Activated CD4-positive, alpha-beta T cell treated with anti-CD3 and anti-CD28 coated beads, Interleukin-2, Interleukin-6, amounts not matched to agents 100 ng/mL and 50 ng/mL, durations not matched to agents 16 hours and 8 hours (primary cell): ENCODE data around the gene GSX1.
"Not testable (repeated sequence)": the region's sequence is repeated elsewhere in the genome, so short reads cannot be mapped to it uniquely, and the experiment has no call there.

ENCODE experiments used
- DNase-seq: peaks from one replicate; pipeline ENCODE4 v3.0.0-alpha.2; 2020

Gene GSX1

GRCh38 chr13:27792393-27793218 is at the start of gene GSX1:
GSX1 (plus strand) TSS chr13:27792483; CDS start chr13:27792691, 208 bp downstream.
- peak; percentile 43 for DNase-seq

DNA sequence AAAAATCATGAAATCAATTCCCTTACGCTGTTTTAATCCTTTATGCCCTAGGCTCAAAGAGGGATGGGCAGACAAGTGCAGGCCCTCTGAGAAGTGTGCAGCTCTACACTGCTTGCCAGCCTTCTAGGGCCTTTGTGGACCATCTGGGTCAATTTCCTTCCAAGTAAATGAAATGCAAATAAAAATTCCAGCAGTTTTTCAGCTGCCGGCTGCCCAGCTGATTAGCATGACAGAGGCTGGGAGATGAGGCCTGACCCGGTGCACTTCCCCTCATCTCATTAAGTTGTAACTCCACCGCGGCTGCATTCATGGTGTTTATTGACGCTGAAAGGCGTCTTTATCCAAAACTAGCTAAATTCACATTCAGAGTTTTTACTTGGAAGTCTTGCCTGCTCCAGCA is 47.5 kb upstream of the GSX1 start:
- no peak for DNase-seq

GRCh38 chr13:27745301-27745700 is 47.0 kb upstream of the GSX1 start:
- DNase-seq: no peak

DNA sequence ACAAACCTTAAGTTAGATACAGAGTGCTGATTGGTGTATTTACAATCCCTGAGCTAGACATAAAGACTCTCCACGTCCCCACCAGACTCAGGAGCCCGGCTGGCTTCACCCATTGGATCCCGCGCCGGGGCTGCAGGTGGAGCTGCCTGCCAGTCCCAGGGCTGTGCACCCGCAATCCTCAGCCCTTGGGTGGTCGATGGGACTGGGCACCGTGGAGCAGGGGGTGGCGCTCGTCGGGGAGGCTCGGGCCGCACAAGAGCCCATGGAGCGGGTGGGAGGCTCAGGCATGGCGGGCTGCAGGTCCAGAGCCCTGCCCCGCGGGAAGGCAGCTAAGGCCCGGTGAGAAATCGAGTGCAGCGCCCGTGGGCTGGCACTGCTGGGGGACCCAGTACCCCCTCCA is 44.1 kb upstream of the GSX1 start:
- not testable (repeated sequence) for DNase-seq

DNA sequence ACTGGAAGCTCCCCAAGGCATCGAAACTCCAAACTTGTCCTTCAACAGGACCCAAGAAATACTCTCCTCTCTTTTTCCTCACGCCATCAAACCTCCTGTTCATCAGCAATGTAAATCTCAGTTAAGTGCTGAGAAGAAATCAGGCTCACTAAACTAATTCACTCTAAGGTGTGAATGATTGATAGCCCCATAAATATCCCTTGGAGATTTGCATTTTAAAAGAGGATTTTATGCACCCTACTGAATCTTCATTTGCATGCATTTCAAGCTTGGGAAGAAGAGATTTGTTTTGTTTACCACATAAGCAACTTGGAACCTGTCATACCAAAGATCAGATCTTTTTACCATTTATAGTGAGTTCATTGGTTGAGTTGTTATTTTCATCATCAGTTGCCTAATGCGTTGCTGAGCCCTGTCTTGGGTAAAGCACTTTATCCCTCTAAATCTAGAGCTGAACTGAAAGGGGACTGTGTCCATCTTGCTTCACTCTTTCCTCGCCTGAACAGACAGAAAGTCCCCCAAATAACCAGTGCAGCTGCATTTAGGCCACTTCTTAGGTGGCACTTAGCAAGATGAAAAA is 40.2 kb upstream of the GSX1 start:
- no peak for DNase-seq

- no peak for DNase-seq
These were observed 26.6 kb upstream of the GSX1 start for GRCh38 chr13:27765650-27766049.

GRCh38 chr13:27770809-27771208 is 21.5 kb upstream of the GSX1 start:
- DNase-seq: peak; percentile 49

DNA sequence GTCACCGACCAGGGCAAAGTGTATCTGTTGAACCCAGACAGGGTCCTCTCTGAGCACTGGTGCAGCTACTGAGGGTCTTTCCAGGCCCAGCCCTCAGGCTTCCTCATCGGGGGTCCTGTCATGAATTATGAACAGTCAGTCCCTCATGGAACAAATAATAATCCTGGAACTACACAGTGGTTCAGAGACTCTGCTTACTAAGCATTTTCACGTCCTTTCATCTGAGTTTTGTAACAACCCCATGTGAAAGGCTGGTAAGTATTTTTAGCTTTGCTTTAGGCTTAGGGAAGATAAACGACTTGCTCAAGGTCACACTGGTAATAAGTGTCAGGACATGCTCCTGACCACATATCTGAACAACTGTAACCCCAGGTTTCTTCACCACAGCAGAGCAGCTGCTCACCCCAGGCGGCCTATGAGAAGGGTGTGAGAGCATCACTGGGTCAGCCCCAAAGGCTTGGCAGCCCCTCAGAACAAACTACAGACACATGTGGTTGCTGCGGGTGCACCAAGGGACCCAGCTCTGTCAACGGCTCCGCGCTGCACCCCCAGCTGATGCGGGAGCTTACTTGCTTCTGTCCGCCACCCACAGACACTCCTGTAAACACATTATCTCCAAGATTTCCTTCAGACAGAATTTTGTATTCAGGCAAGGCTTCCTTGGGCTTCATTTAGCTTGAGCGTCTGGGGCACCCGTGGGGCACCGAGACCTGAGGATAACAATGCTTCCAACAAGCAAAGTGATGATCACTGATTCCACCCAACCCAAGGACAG is 19.4 kb upstream of the GSX1 start:
- DNase-seq: no peak

- no peak for DNase-seq
These were observed 18.1 kb upstream of the GSX1 start for GRCh38 chr13:27774169-27774568.

- DNase-seq: no peak
These were observed 17.6 kb upstream of the GSX1 start for GRCh38 chr13:27774651-27775050.

- DNase-seq: no peak
These were observed 16.3 kb upstream of the GSX1 start for GRCh38 chr13:27775943-27776342.

GRCh38 chr13:27782151-27782550 is 10.1 kb upstream of the GSX1 start:
- no peak for DNase-seq

DNA sequence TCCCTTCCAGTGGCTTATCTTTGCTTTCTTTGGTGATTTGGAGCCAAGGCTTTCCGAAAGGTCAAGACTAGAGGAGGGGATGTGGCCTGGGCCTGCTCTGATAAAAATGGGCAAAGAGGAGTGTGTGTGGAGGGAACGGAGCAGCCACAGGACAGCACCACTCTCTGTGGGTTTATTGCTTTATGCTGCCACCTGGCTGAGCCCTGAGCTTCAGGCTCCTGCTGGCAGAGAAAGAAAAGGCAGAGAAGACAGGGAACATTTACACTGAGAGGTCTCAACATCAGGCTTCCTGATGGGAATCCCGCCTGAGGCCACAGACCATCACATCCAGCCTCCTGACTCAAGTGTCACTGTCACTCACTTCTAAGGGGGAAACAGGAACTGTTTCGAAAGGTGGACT is 9.2 kb upstream of the GSX1 start:
- DNase-seq: no peak

DNA sequence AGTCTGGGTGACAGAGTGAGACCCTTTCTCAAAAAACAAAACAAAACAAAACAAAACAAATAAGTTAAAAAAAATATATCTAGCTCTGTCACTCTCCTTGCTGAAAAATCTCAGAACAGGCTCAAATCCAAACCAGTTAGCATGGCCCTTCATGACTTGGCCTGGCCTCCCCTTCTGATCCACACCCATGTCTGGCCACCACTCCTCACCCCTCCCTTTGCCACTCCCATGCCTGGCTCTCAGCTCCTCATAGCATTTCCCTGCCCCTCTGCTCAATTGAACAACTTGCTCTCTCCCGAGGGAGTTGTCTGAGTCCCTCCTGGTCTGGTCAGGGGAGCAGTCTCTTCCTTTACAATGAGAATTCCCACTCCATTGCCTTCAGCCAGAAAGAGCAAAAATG is 4.0 kb upstream of the GSX1 start:
- no peak for DNase-seq

GRCh38 chr13:27789153-27789494 is 3.2 kb upstream of the GSX1 start:
- no peak for DNase-seq

DNA sequence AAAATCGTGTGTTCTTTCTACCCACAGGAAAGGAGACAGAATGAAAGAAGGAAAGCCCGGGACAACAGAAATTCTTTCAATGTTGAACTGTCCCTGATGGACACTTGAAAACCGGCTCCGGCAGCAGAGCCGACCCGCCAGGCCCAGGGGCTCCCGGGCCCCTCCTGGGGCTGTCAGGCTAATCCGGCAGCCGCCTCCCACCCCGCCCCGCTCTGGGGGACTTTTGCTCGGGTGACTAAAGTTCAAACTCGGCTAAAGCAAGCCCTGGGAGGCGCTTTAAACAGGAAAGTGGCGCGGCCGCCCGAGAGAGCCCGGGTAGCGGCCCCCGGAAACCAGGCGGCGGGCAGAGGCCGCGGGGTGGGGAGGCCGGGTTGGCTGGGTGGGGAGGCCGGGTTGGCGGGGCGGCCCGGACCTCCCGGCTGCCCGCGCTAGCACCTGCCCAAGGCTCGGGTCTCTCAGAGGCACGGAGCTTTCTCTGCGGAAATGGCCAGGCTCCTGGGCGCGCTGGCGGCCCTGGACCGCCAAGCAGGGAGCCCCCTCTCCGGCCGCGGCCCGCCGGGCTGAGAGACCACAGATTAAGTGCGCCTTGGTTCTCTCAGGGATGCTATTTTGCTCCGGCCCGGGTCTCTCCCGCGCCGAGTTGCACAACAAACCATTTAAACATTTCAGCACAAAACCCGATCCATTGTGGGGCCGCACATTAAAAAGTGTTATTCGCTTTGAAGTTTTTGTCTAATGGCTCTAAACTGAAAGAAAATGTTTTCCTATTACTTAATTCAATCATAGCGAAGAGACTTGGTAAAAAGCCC is 2.6 kb upstream of the GSX1 start:
- DNase-seq: no peak

DNA sequence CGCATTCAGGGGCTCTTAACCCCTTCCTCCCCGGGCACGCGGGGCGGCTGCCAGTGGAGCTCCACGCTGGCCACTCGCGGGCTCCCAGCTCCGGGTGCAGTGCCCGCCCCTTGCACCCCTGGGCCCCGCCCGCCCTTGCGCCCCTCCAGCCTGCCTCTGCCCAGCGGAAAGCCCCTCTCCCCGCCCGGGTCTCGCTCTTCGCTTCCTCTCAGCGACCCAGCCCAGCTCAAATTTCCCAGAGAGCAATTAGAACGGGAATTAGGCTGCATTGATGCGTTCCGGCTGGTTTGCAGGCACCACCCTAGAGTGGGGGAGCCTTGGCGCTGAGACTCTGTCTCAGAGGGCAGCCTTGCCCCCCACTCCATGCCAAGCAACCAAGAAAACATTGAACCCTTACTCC is 1.8 kb upstream of the GSX1 start:
- DNase-seq: no peak

GRCh38 chr13:27791146-27791900 is 960 bp upstream of the GSX1 start:
- no peak for DNase-seq

DNA sequence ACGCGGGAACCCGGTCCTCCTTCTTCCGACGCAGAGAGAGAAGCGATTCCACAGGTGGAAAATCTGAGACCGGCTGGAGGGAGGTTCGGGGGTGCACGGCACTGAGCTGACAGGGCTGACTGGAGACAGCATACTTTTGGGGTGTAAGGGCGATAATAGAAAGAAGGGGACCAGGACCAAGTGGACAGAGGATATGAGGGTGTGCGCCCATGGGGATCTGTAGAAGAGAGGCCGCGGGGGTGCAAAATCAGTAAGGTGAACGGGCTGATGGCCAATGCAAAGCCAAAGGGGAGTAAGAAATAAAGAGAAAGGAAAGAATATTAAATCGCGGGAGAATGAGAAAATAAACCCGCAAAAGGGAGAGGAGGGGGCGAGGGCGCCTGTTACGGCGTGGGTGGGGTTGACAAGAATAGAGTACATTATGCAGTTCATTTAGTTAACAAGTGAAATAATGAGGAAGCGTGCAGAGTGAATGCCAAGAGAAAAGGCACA is 336 bp upstream of the GSX1 start:
- DNase-seq: no peak

DNA sequence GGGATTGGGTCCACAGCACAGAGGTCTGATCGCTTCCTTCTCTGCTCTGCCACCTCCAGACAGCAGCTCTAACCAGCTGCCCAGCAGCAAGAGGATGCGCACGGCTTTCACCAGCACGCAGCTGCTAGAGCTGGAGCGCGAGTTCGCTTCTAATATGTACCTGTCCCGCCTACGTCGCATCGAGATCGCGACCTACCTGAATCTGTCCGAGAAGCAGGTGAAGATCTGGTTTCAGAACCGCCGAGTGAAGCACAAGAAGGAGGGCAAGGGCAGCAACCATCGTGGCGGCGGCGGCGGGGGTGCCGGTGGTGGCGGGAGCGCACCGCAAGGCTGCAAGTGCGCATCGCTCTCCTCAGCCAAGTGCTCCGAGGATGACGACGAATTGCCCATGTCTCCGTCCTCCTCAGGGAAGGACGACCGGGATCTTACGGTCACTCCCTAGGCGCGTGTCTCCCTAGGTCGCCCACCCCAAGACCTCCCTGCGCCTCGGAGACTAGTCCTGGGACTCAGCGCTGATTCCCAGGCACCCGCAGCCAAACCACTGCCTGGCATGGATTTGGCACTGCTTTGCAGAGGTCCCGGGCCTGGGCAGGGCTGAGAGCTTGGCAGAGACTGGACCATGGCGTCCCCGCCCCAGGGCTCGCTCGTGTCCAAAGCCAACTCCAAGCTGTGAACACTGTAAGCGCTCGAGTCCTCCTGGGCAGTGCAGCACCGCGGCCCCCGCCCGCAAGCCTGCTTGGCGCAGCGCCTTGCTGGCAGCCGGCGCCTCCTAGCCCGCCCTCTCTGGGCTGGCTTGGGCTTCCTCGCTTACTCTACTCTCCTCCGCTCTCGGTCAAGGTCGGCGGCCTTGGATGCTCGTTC is 1.5 kb downstream of the GSX1 start:
- DNase-seq: no peak

DNA sequence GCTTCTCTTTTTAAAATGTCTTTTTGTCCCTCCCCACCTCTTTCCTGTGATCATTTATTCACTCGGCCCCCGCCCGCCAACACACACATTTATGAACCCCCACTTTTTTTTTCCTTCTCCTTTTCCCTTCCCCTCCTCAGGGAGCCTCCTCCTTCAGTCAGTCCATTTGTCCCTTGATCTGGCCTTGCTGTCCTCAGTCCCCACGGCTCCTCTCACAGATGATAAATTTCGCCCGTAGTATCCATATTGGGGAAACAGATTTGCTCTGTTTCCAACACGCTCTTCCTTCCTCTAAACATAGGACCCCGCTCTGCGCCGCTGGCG is 2.0 kb downstream of the GSX1 start:
- no peak for DNase-seq
